ENCODE measurements around the gene MYDGF. TPM values are rescaled to one million over a fixed set of nuclear protein-coding genes. Genes with fewer than 3 reads are reported as not detected.

Gene MYDGF
- total and polyA plus RNA-seq, 2 of the 13 experiments (the other 11 are each of a cell fraction or from before 2014, with no cell fraction given): 116 to 198 TPM

DNA sequence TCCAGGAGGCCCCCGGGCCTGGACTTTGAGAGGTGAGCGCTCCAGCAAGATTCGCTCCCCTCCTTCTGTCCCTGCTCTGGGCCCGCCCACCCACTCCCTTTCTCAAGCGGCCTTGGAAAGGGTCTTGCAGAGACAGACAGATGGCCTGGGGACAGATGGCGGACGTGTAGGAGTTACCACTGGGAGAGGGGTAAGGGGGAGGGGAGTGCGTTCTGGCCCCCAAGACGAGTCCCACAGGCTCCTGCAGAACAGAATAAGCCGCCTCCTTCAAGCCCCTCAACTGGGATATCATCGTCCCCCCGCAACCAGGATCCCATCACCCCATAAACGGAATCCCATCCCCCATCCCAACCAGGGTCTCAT lies 34.4 kb downstream of the MYDGF start (continued):
- TF ChIP-seq, protein P1, sequence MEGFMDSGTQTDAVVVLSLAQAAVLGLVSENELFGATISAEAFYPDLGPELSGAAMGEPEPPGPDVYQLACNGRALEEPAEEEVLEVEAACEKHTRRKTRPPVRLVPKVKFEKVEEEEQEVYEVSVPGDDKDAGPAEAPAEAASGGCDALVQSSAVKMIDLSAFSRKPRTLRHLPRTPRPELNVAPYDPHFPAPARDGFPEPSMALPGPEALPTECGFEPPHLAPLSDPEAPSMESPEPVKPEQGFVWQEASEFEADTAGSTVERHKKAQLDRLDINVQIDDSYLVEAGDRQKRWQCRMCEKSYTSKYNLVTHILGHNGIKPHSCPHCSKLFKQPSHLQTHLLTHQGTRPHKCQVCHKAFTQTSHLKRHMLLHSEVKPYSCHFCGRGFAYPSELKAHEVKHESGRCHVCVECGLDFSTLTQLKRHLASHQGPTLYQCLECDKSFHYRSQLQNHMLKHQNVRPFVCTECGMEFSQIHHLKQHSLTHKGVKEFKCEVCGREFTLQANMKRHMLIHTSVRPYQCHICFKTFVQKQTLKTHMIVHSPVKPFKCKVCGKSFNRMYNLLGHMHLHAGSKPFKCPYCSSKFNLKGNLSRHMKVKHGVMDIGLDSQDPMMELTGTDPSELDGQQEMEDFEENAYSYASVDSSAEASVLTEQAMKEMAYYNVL (CRISPR knock-in tag; IDR thresholded peaks at IDR 0.05; ENCODE audit: borderline replicate concordance): no peak
- no peak for TF ChIP-seq ZNF44 (CRISPR knock-in tag; IDR thresholded peaks at IDR 0.05)
- TF ChIP-seq ZNF34 (CRISPR knock-in tag; IDR thresholded peaks at IDR 0.05; ENCODE audit: borderline replicate concordance): no peak
- TF ChIP-seq, protein P2, sequence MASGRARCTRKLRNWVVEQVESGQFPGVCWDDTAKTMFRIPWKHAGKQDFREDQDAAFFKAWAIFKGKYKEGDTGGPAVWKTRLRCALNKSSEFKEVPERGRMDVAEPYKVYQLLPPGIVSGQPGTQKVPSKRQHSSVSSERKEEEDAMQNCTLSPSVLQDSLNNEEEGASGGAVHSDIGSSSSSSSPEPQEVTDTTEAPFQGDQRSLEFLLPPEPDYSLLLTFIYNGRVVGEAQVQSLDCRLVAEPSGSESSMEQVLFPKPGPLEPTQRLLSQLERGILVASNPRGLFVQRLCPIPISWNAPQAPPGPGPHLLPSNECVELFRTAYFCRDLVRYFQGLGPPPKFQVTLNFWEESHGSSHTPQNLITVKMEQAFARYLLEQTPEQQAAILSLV (CRISPR knock-in tag; IDR thresholded peaks at IDR 0.05; ENCODE audit: borderline replicate concordance): no peak
- TF ChIP-seq NCOA2 (CRISPR knock-in tag; IDR thresholded peaks at IDR 0.05): 0 out of 2 replicates have a peak, but pooled peaks have one; percentile 5
- TF ChIP-seq, protein P3, sequence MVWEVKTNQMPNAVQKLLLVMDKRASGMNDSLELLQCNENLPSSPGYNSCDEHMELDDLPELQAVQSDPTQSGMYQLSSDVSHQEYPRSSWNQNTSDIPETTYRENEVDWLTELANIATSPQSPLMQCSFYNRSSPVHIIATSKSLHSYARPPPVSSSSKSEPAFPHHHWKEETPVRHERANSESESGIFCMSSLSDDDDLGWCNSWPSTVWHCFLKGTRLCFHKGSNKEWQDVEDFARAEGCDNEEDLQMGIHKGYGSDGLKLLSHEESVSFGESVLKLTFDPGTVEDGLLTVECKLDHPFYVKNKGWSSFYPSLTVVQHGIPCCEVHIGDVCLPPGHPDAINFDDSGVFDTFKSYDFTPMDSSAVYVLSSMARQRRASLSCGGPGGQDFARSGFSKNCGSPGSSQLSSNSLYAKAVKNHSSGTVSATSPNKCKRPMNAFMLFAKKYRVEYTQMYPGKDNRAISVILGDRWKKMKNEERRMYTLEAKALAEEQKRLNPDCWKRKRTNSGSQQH (CRISPR knock-in tag; IDR thresholded peaks at IDR 0.05; ENCODE audit: low read depth): no peak
- no peak for TF ChIP-seq FOXA1 (IDR thresholded peaks at IDR 0.05)
- no peak for TF ChIP-seq FOXA1 (CRISPR knock-in tag; IDR thresholded peaks at IDR 0.05)
- no peak for TF ChIP-seq ZNF232 (CRISPR knock-in tag; IDR thresholded peaks at IDR 0.05; ENCODE audit: borderline replicate concordance)
- TF ChIP-seq SUZ12 (IDR thresholded peaks at IDR 0.05; ENCODE audit: low read depth, low read length): no peak
- TF ChIP-seq, protein P4, sequence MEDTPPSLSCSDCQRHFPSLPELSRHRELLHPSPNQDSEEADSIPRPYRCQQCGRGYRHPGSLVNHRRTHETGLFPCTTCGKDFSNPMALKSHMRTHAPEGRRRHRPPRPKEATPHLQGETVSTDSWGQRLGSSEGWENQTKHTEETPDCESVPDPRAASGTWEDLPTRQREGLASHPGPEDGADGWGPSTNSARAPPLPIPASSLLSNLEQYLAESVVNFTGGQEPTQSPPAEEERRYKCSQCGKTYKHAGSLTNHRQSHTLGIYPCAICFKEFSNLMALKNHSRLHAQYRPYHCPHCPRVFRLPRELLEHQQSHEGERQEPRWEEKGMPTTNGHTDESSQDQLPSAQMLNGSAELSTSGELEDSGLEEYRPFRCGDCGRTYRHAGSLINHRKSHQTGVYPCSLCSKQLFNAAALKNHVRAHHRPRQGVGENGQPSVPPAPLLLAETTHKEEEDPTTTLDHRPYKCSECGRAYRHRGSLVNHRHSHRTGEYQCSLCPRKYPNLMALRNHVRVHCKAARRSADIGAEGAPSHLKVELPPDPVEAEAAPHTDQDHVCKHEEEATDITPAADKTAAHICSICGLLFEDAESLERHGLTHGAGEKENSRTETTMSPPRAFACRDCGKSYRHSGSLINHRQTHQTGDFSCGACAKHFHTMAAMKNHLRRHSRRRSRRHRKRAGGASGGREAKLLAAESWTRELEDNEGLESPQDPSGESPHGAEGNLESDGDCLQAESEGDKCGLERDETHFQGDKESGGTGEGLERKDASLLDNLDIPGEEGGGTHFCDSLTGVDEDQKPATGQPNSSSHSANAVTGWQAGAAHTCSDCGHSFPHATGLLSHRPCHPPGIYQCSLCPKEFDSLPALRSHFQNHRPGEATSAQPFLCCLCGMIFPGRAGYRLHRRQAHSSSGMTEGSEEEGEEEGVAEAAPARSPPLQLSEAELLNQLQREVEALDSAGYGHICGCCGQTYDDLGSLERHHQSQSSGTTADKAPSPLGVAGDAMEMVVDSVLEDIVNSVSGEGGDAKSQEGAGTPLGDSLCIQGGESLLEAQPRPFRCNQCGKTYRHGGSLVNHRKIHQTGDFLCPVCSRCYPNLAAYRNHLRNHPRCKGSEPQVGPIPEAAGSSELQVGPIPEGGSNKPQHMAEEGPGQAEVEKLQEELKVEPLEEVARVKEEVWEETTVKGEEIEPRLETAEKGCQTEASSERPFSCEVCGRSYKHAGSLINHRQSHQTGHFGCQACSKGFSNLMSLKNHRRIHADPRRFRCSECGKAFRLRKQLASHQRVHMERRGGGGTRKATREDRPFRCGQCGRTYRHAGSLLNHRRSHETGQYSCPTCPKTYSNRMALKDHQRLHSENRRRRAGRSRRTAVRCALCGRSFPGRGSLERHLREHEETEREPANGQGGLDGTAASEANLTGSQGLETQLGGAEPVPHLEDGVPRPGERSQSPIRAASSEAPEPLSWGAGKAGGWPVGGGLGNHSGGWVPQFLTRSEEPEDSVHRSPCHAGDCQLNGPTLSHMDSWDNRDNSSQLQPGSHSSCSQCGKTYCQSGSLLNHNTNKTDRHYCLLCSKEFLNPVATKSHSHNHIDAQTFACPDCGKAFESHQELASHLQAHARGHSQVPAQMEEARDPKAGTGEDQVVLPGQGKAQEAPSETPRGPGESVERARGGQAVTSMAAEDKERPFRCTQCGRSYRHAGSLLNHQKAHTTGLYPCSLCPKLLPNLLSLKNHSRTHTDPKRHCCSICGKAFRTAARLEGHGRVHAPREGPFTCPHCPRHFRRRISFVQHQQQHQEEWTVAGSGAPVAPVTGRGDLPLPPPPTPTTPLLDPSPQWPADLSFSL (CRISPR knock-in tag; IDR thresholded peaks at IDR 0.05): no peak
- TF ChIP-seq ZEB1 (IDR thresholded peaks at IDR 0.05; ENCODE audit: insufficient replicate concordance, low read depth): no peak
- no peak for TF ChIP-seq ZNF441 (CRISPR knock-in tag; IDR thresholded peaks at IDR 0.05; ENCODE audit: borderline replicate concordance)
- TF ChIP-seq, protein P5, sequence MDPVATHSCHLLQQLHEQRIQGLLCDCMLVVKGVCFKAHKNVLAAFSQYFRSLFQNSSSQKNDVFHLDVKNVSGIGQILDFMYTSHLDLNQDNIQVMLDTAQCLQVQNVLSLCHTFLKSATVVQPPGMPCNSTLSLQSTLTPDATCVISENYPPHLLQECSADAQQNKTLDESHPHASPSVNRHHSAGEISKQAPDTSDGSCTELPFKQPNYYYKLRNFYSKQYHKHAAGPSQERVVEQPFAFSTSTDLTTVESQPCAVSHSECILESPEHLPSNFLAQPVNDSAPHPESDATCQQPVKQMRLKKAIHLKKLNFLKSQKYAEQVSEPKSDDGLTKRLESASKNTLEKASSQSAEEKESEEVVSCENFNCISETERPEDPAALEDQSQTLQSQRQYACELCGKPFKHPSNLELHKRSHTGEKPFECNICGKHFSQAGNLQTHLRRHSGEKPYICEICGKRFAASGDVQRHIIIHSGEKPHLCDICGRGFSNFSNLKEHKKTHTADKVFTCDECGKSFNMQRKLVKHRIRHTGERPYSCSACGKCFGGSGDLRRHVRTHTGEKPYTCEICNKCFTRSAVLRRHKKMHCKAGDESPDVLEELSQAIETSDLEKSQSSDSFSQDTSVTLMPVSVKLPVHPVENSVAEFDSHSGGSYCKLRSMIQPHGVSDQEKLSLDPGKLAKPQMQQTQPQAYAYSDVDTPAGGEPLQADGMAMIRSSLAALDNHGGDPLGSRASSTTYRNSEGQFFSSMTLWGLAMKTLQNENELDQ (CRISPR knock-in tag; IDR thresholded peaks at IDR 0.05; ENCODE audit: borderline replicate concordance): no peak
- TF ChIP-seq, protein P6, sequence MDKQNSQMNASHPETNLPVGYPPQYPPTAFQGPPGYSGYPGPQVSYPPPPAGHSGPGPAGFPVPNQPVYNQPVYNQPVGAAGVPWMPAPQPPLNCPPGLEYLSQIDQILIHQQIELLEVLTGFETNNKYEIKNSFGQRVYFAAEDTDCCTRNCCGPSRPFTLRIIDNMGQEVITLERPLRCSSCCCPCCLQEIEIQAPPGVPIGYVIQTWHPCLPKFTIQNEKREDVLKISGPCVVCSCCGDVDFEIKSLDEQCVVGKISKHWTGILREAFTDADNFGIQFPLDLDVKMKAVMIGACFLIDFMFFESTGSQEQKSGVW (CRISPR knock-in tag; IDR thresholded peaks at IDR 0.05; ENCODE audit: borderline replicate concordance): no peak

Measured in HepG2 (cell line).